Panc1 (cell line): ENCODE data around the gene B3GNT3. TPM values are rescaled to one million over a fixed set of nuclear protein-coding genes. Genes with fewer than 3 reads are reported as not detected.
A peak's percentile ranks its signal among the peaks of the same experiment; 100 is the strongest.
"Not testable (repeated sequence)": the region's sequence is repeated elsewhere in the genome, so short reads cannot be mapped to it uniquely, and the experiment has no call there.

Experiments used
- ATAC-seq: fragments of 200-7000 bp; cut with Tn5 transposase; 2 replicates; pipeline ENCODE4 v1.9.1; 2020; ENCODE audit warnings: mild to moderate bottlenecking, moderate library complexity
- BruUV-seq: library from RNA; stranded (reverse); fragments of 400-500 nt; replicated peaks from 2 replicates; lab custom pipeline; 2021; lab: Mats Ljungman, UMichigan
- CTCF ChIA-PET: fragments of 300-600 bp; sonication (Branson Sonifier 250); formaldehyde crosslinking; loops from one replicate; lab custom pipeline; 2022; ENCODE audit warnings: antibody characterized with exemption; lab: Charles Lee
- POLR2A ChIA-PET: fragments of 300-600 bp; sonication (Branson Sonifier 250); formaldehyde crosslinking; loops from one replicate; lab custom pipeline; 2022; ENCODE audit warnings: antibody characterized with exemption; lab: Charles Lee
- DNase-seq: peaks from one replicate; pipeline ENCODE4 v3.0.0-alpha.2; 2010; ENCODE audit warnings: low read depth, low spot score
- H3K27ac ChIP-seq: 2 replicates; pipeline ENCODE4 v1.5.1; 2011; ENCODE audit warnings: mild to moderate bottlenecking, low read length, inconsistent platforms
- H3K27me3 ChIP-seq: fragments of 200-500 bp; sonication (Bioruptor generic); 2 replicates; pipeline ENCODE4 v1.6.0; 2014; ENCODE audit warnings: low read length, inconsistent platforms; ENCODE audit not compliant: control insufficient read depth, insufficient read depth
- H3K36me3 ChIP-seq: fragments of 200-500 bp; sonication (Bioruptor generic); 2 replicates; pipeline ENCODE4 v1.5.1; 2014; ENCODE audit warnings: inconsistent platforms, mild to moderate bottlenecking, low read length, moderate library complexity; ENCODE audit not compliant: control insufficient read depth, insufficient read depth
- H3K4me1 ChIP-seq: 2 replicates; pipeline ENCODE4 v1.5.1; 2011; ENCODE audit warnings: inconsistent platforms, mild to moderate bottlenecking, low read length, moderate library complexity; ENCODE audit not compliant: control insufficient read depth, insufficient read depth
- H3K4me3 ChIP-seq, 2 experiments: 2 replicates each; pipeline ENCODE4 v1.5.1; 2011 to 2012; ENCODE audit warnings: low read depth in 2 of 2, low read length in 2 of 2, mild to moderate bottlenecking in 2 of 2, inconsistent platforms in 1 of 2, moderate library complexity in 1 of 2
- H3K9me3 ChIP-seq: fragments of 200-500 bp; sonication (Bioruptor generic); 2 replicates; pipeline ENCODE4 v1.5.1; 2014; ENCODE audit warnings: low read depth, mild to moderate bottlenecking, inconsistent platforms, low read length, moderate library complexity; ENCODE audit not compliant: control insufficient read depth, insufficient read depth
- CTCF ChIP-seq: fragments of 450-650 bp; IDR thresholded peaks from 2 replicates; pipeline ENCODE4 v1.5.1; 2017; ENCODE audit warnings: mild to moderate bottlenecking
- POLR2AphosphoS5 ChIP-seq: IDR thresholded peaks from 2 replicates; pipeline ENCODE4 v1.6.1; 2012; ENCODE audit warnings: mild to moderate bottlenecking, low read depth, low read length, moderate library complexity
- REST ChIP-seq, 2 experiments: IDR thresholded peaks; 2 replicates each; pipeline ENCODE4 v1.6.1; 2011 to 2012; ENCODE audit warnings: low read depth in 2 of 2, control low read depth in 1 of 2, low read length in 1 of 2, mild to moderate bottlenecking in 1 of 2, moderate library complexity in 1 of 2; ENCODE audit not compliant: insufficient read depth in 1 of 2
- SIN3A ChIP-seq: IDR thresholded peaks from 2 replicates; pipeline ENCODE4 v1.6.1; 2012; ENCODE audit warnings: low read depth, mild to moderate bottlenecking, low read length, moderate library complexity, borderline replicate concordance; ENCODE audit not compliant: insufficient read depth
- TCF7L2 ChIP-seq: IDR thresholded peaks from 2 replicates; pipeline ENCODE4 v1.6.1; 2011; ENCODE audit warnings: mild to moderate bottlenecking, low read depth, low read length, inconsistent platforms
- in situ Hi-C: cut with HindIII; loops from 2 replicates; pipeline ENCODE4 v1.10.0; 2016; ENCODE audit warnings: low sequenced_read_pairs, low pct_unique_long_range_greater_than_20kb
- intact Hi-C: fragments of 100-400 bp; cut with micrococcal nuclease; formaldehyde crosslinking; loops from one replicate; pipeline ENCODE4 v1.10.0; 2022; ENCODE audit not compliant: unreplicated experiment
- total RNA-seq: library from RNA; stranded (reverse); gene quantifications from one replicate; pipeline ENCODE4 v1.2.1, GENCODE V29; 2021; ENCODE audit not compliant: unreplicated experiment

B3GNT3 gene
- total RNA-seq, 1 experiment from 2014 or later = 0.67 TPM

- CTCF ChIA-PET = no interaction called here
- Histone ChIP-seq H3K27ac (no peak overlapping the region), H3K4me1 (0 out of 2 replicates have a peak, but pooled peaks cover 2% of the 10 kb centered on the region), H3K27me3 (no peaks in the 10 kb centered on the region), H3K9me3 (no peaks in the 10 kb centered on the region), H3K36me3 (no peaks in the 10 kb centered on the region; the same call in 1 of the 2 replicates), H3K4me3 (0 out of 4 replicates have a peak overlapping the region, but pooled peaks of 1 of the 2 experiments have one; percentile 8)
- BruUV-seq = no TSS peak
- in situ Hi-C loops (no loop called here), intact Hi-C loops (no loop called here)
- DNase-seq (no peak), ATAC-seq (no peak)
- TF ChIP-seq CTCF (no peak), POLR2AphosphoS5 (no peak), SIN3A (no peak), REST (IDR thresholded peaks at IDR 0.05; ENCODE audit: insufficient read depth in 1 of 2, low read depth in 2 of 2, low read length in 1 of 2) (no peak), TCF7L2 (no peak)
- POLR2A ChIA-PET = no interaction called here
Observed at GRCh38 chr19:17796838-17797423, 2.0 kb downstream of the B3GNT3 start.

GRCh38 chr19:17797424-17798201 lies 2.7 kb downstream of the B3GNT3 start:
- DNase-seq = peak; percentile 68
- POLR2A ChIA-PET = no interaction called here
- peak; percentile 69 for ATAC-seq
- CTCF ChIA-PET = interaction anchor here (0.7 kb wide), 1 partner anchor 11 kb away, joined by 3 read pairs; no protein-coding TSS in a partner anchor
- Histone ChIP-seq H3K9me3 (no peaks in the 10 kb centered on the region), H3K4me3 (0 out of 4 replicates have a peak overlapping the region, but pooled peaks of 1 of the 2 experiments have one; percentile 8), H3K36me3 (no peaks in the 10 kb centered on the region; the same call in 1 of the 2 replicates), H3K4me1 (0 out of 2 replicates have a peak, but pooled peaks cover 2% of the 10 kb centered on the region), H3K27me3 (no peaks in the 10 kb centered on the region), H3K27ac (no peak overlapping the region)
- no peak for TF ChIP-seq REST (IDR thresholded peaks at IDR 0.05; ENCODE audit: insufficient read depth in 1 of 2, low read depth in 2 of 2, low read length in 1 of 2)
- no peak for TF ChIP-seq SIN3A
- no peak for TF ChIP-seq POLR2AphosphoS5
- no peak for TF ChIP-seq CTCF
- no peak for TF ChIP-seq TCF7L2
- no TSS peak for BruUV-seq
- in situ Hi-C loops = no loop called here
- intact Hi-C loops = no loop called here

- H3K36me3 ChIP-seq, BruUV-seq, DNase-seq, POLR2A ChIA-PET, in situ Hi-C loops, H3K4me1 ChIP-seq, H3K27me3 ChIP-seq, H3K27ac ChIP-seq, ATAC-seq, intact Hi-C loops, H3K9me3 ChIP-seq, H3K4me3 ChIP-seq: not testable (repeated sequence)
- CTCF ChIA-PET = interaction anchor here (0.7 kb wide), 1 partner anchor 12 kb away, joined by 3 read pairs; no protein-coding TSS in a partner anchor
Observed at GRCh38 chr19:17798599-17798998, 3.7 kb downstream of the B3GNT3 start.
